ENCODE measurements around the gene METTL18.

Gene METTL18

DNA sequence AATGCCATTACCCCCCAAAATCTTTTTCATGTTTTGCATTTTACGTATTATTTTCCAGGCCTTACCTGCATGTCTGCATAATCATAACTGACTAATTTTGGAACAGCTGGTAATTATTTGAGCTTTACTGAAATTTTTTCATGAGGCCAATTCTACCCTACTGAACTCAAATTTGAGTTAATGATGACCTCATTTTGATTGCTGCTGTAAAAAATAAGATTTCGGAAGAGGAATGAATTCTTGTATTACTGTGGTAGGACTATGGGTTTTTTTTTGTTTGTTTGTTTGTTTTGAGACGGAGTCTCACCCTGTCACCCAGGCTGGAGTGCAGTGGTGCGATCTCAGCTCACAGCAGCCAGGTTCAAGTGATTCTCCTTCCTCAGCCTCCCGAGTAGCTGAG lies 2.6 kb upstream of the METTL18 start:
- no peak overlapping the region for H2AK5ac ChIP-seq (ENCODE audit: low read depth, low read length)
- H4K8ac ChIP-seq (ENCODE audit: low read depth, low read length), result no peak overlapping the region
- peaks cover 2 to 72% of the 10 kb centered on the region in 2 donors for H3K36me3 ChIP-seq (replicated peaks in 1 of 2; ENCODE audit: control insufficient read depth in 2 of 2, insufficient read depth in 2 of 2, low read length in 2 of 2)
- H3K18ac ChIP-seq (ENCODE audit: low read length), result no peak overlapping the region
- no peak overlapping the region for H4K91ac ChIP-seq (ENCODE audit: low read depth, low read length, poor library complexity)
- H3K4ac ChIP-seq (ENCODE audit: low read length), result no peak overlapping the region
- H2BK5ac ChIP-seq (ENCODE audit: low read length), result no peak overlapping the region
- peaks cover 3% of the 10 kb centered on the region for H3K79me1 ChIP-seq (ENCODE audit: low read depth, low read length)
- no peak overlapping the region for H2BK12ac ChIP-seq (ENCODE audit: low read length)
- no peaks in the 10 kb centered on the region for H3K9me3 ChIP-seq (replicated peaks in 1 of 2; ENCODE audit: control insufficient read depth in 2 of 2, insufficient read depth in 1 of 2, low read depth in 1 of 2, low read length in 2 of 2)
- peaks cover 0 to 4% of the 10 kb centered on the region in 2 donors for H3K4me1 ChIP-seq (ENCODE audit: control insufficient read depth in 2 of 2, insufficient read depth in 1 of 2, low read depth in 1 of 2, low read length in 2 of 2)
- WGBS, 2 donors (ENCODE audit: extremely low coverage in 2 of 2, insufficient read length in 2 of 2, insufficient replicate concordance in 1 of 2), result no CpG with 5 or more reads among the region's 5 CpGs
- H3K23ac ChIP-seq (ENCODE audit: low read depth, low read length, poor library complexity), result no peak overlapping the region
- H2BK120ac ChIP-seq (ENCODE audit: low read depth, low read length), result no peak overlapping the region
- no peak overlapping the region for H3K4me2 ChIP-seq (ENCODE audit: insufficient read depth, low read length, poor library complexity, severe bottlenecking)
- no peak overlapping the region for H3K27ac ChIP-seq (replicated peaks; ENCODE audit: low read length)
- no peak overlapping the region for H3K14ac ChIP-seq (ENCODE audit: low read length)
- no peak overlapping the region for H2BK15ac ChIP-seq (ENCODE audit: low read length)
- H2AFZ ChIP-seq (ENCODE audit: low read length), result no peak overlapping the region
- no peak for DNase-seq (ENCODE audit: low spot score)
- H3K4me3 ChIP-seq (ENCODE audit: low read length in 2 of 2), result no peak overlapping the region
- H3K27me3 ChIP-seq (ENCODE audit: control insufficient read depth in 3 of 3, insufficient read depth in 3 of 3, low read depth in 1 of 3, low read length in 3 of 3), result no peaks in the 10 kb centered on the region
- H3K9ac ChIP-seq (ENCODE audit: low read depth, low read length, poor library complexity), result no peak overlapping the region

DNA sequence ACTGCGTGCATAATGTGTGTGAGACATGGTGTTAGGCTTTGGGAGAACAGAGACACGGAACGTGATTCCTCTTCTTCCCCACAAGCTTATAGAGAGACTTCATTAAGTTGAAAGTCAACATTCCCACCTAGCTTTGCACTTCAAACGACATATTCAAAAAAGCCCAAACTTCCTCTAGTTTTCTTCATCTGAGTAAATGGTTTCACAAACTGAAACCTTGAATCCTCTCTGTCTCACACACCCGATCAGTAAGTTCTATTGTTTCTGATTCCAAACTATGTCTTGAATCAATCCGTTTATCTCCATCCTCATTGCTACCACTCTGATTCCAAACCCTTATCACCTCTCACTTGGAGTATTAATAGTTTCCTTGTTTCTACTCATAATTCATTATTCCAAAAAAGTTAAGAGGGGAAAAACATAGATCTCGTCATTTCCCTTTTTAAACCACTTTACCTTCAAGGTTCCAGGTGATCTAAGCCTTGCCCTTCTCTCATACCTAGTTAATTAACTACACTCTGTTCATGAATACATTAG lies 1.6 kb upstream of the METTL18 start:
- Histone ChIP-seq H3K27me3 (ENCODE audit: control insufficient read depth in 3 of 3, insufficient read depth in 3 of 3, low read depth in 1 of 3, low read length in 3 of 3) (no peaks in the 10 kb centered on the region), H3K9ac (ENCODE audit: low read depth, low read length, poor library complexity) (no peak overlapping the region), H2BK15ac (ENCODE audit: low read length) (no peak overlapping the region), H2BK12ac (ENCODE audit: low read length) (no peak overlapping the region), H3K27ac (replicated peaks; ENCODE audit: low read length) (no peak overlapping the region), H3K4me3 (ENCODE audit: low read length in 2 of 2) (peak overlapping the region in 1 of 2 donors; percentile 69), H3K79me1 (ENCODE audit: low read depth, low read length) (peaks cover 3% of the 10 kb centered on the region), H3K14ac (ENCODE audit: low read length) (no peak overlapping the region), H3K4me2 (ENCODE audit: insufficient read depth, low read length, poor library complexity, severe bottlenecking) (no peak overlapping the region), H3K4me1 (ENCODE audit: control insufficient read depth in 2 of 2, insufficient read depth in 1 of 2, low read depth in 1 of 2, low read length in 2 of 2) (peaks cover 0 to 4% of the 10 kb centered on the region in 2 donors), H4K91ac (ENCODE audit: low read depth, low read length, poor library complexity) (no peak overlapping the region), H2BK5ac (ENCODE audit: low read length) (no peak overlapping the region), H2BK120ac (ENCODE audit: low read depth, low read length) (no peak overlapping the region), H3K36me3 (replicated peaks in 1 of 2; ENCODE audit: control insufficient read depth in 2 of 2, insufficient read depth in 2 of 2, low read length in 2 of 2) (peaks cover 2 to 68% of the 10 kb centered on the region in 2 donors), H2AFZ (ENCODE audit: low read length) (no peak overlapping the region), H2AK5ac (ENCODE audit: low read depth, low read length) (no peak overlapping the region), H4K8ac (ENCODE audit: low read depth, low read length) (no peak overlapping the region), H3K18ac (ENCODE audit: low read length) (no peak overlapping the region), H3K23ac (ENCODE audit: low read depth, low read length, poor library complexity) (no peak overlapping the region), H3K4ac (ENCODE audit: low read length) (no peak overlapping the region), H3K9me3 (replicated peaks in 1 of 2; ENCODE audit: control insufficient read depth in 2 of 2, insufficient read depth in 1 of 2, low read depth in 1 of 2, low read length in 2 of 2) (no peaks in the 10 kb centered on the region)
- no peak for DNase-seq (ENCODE audit: low spot score)
- WGBS, 2 donors (ENCODE audit: extremely low coverage in 2 of 2, insufficient read length in 2 of 2, insufficient replicate concordance in 1 of 2), result no CpG with 5 or more reads among the region's 7 CpGs

DNA sequence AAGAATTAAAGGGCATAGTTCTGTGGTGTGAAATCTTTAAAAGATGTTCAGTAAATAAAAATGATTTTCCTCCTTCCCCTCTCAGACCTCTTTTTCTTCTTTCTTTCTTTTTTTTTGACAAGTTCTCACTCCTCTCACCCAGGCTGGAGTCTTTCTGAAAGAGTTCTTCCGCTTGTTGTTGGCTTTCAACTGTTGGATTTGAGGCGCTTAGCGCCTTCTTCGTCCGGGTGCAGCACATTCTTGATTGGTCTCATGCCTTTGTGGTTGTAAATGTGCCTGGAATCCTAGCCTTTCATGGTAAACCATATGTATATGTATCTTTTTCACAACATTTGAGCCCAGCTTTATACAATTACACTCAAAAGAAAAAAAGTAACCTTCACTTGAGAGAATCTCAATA lies 980 bp upstream of the METTL18 start:
- no CpG with 5 or more reads among the region's 5 CpGs for WGBS, 2 donors (ENCODE audit: extremely low coverage in 2 of 2, insufficient read length in 2 of 2, insufficient replicate concordance in 1 of 2)
- Histone ChIP-seq H2BK120ac (ENCODE audit: low read depth, low read length) (no peak overlapping the region), H3K4me1 (ENCODE audit: control insufficient read depth in 2 of 2, insufficient read depth in 1 of 2, low read depth in 1 of 2, low read length in 2 of 2) (peaks cover 0 to 4% of the 10 kb centered on the region in 2 donors), H2AFZ (ENCODE audit: low read length) (peak overlapping the region; percentile 94), H3K27me3 (ENCODE audit: control insufficient read depth in 3 of 3, insufficient read depth in 3 of 3, low read depth in 1 of 3, low read length in 3 of 3) (no peaks in the 10 kb centered on the region), H3K23ac (ENCODE audit: low read depth, low read length, poor library complexity) (no peak overlapping the region), H2BK15ac (ENCODE audit: low read length) (no peak overlapping the region), H3K36me3 (replicated peaks in 1 of 2; ENCODE audit: control insufficient read depth in 2 of 2, insufficient read depth in 2 of 2, low read length in 2 of 2) (peaks cover 2 to 62% of the 10 kb centered on the region in 2 donors), H4K91ac (ENCODE audit: low read depth, low read length, poor library complexity) (no peak overlapping the region), H4K8ac (ENCODE audit: low read depth, low read length) (no peak overlapping the region), H3K9ac (ENCODE audit: low read depth, low read length, poor library complexity) (no peak overlapping the region), H3K4ac (ENCODE audit: low read length) (no peak overlapping the region), H2BK5ac (ENCODE audit: low read length) (no peak overlapping the region), H3K9me3 (replicated peaks in 1 of 2; ENCODE audit: control insufficient read depth in 2 of 2, insufficient read depth in 1 of 2, low read depth in 1 of 2, low read length in 2 of 2) (no peaks in the 10 kb centered on the region), H3K14ac (ENCODE audit: low read length) (no peak overlapping the region), H3K18ac (ENCODE audit: low read length) (no peak overlapping the region), H2BK12ac (ENCODE audit: low read length) (no peak overlapping the region), H2AK5ac (ENCODE audit: low read depth, low read length) (no peak overlapping the region), H3K4me3 (ENCODE audit: low read length in 2 of 2) (peak overlapping the region; percentile 69 to 87), H3K27ac (replicated peaks; ENCODE audit: low read length) (no peak overlapping the region), H3K79me1 (ENCODE audit: low read depth, low read length) (peaks cover 3% of the 10 kb centered on the region), H3K4me2 (ENCODE audit: insufficient read depth, low read length, poor library complexity, severe bottlenecking) (peak overlapping the region; percentile 98)
- no peak for DNase-seq (ENCODE audit: low spot score)

DNA sequence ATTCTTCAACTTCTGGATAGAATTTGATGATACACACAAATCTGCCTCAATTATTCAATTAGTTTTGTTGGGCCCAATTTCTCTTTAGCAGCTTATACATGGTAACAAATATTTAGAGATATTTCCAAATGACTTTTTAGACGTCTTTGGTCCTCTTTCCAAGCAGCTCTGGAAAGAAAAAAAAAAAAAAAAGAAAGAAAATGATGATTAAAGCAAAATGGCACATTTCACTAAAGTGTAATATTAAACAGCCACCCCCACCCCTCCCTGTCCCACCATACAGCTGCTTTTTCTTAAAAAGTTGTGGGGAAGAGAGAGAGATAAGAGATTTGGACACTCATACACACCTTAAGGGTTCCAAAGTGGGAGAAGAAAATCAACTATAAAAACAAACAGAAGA lies 977 bp downstream of the METTL18 start:
- no peak overlapping the region for H4K91ac ChIP-seq (ENCODE audit: low read depth, low read length, poor library complexity)
- WGBS, 2 donors (ENCODE audit: extremely low coverage in 2 of 2, insufficient read length in 2 of 2, insufficient replicate concordance in 1 of 2), result no CpG with 5 or more reads among the region's 1 CpG
- peak overlapping the region; percentile 34 for H3K4me2 ChIP-seq (ENCODE audit: insufficient read depth, low read length, poor library complexity, severe bottlenecking)
- H3K27me3 ChIP-seq (ENCODE audit: control insufficient read depth in 3 of 3, insufficient read depth in 3 of 3, low read depth in 1 of 3, low read length in 3 of 3), result no peaks in the 10 kb centered on the region
- no peak overlapping the region for H3K14ac ChIP-seq (ENCODE audit: low read length)
- H3K18ac ChIP-seq (ENCODE audit: low read length), result no peak overlapping the region
- no peak overlapping the region for H3K23ac ChIP-seq (ENCODE audit: low read depth, low read length, poor library complexity)
- peaks cover 3% of the 10 kb centered on the region for H3K79me1 ChIP-seq (ENCODE audit: low read depth, low read length)
- H3K4ac ChIP-seq (ENCODE audit: low read length), result no peak overlapping the region
- H2AK5ac ChIP-seq (ENCODE audit: low read depth, low read length), result no peak overlapping the region
- H2AFZ ChIP-seq (ENCODE audit: low read length), result peak overlapping the region; percentile 94
- H3K36me3 ChIP-seq (replicated peaks in 1 of 2; ENCODE audit: control insufficient read depth in 2 of 2, insufficient read depth in 2 of 2, low read length in 2 of 2), result peaks cover 2 to 43% of the 10 kb centered on the region in 2 donors
- H2BK120ac ChIP-seq (ENCODE audit: low read depth, low read length), result no peak overlapping the region
- H3K9ac ChIP-seq (ENCODE audit: low read depth, low read length, poor library complexity), result no peak overlapping the region
- no peak overlapping the region for H3K27ac ChIP-seq (replicated peaks; ENCODE audit: low read length)
- peak overlapping the region in 1 of 2 donors; percentile 69 for H3K4me3 ChIP-seq (ENCODE audit: low read length in 2 of 2)
- H4K8ac ChIP-seq (ENCODE audit: low read depth, low read length), result no peak overlapping the region
- H3K4me1 ChIP-seq (ENCODE audit: control insufficient read depth in 2 of 2, insufficient read depth in 1 of 2, low read depth in 1 of 2, low read length in 2 of 2), result peaks cover 0 to 4% of the 10 kb centered on the region in 2 donors
- DNase-seq (ENCODE audit: low spot score), result no peak
- no peak overlapping the region for H2BK15ac ChIP-seq (ENCODE audit: low read length)
- no peak overlapping the region for H2BK5ac ChIP-seq (ENCODE audit: low read length)
- no peak overlapping the region for H2BK12ac ChIP-seq (ENCODE audit: low read length)
- no peaks in the 10 kb centered on the region for H3K9me3 ChIP-seq (replicated peaks in 1 of 2; ENCODE audit: control insufficient read depth in 2 of 2, insufficient read depth in 1 of 2, low read depth in 1 of 2, low read length in 2 of 2)
